Epidermal melanocyte (primary cell): Measurements from ENCODE around the gene KATNIP.
"Not testable (repeated sequence)": the region's sequence is repeated elsewhere in the genome, so short reads cannot be mapped to it uniquely, and the experiment has no call there.

Experiments
- DNase-seq: peaks from one replicate; pipeline ENCODE4 v3.0.0; 2011; ENCODE audit warnings: low spot score; ENCODE audit not compliant: insufficient read length

KATNIP gene

GRCh38 chr16:27534256-27534655, 15.7 kb upstream of the KATNIP start:
- no peak for DNase-seq

GRCh38 chr16:27538528-27538927, 11.4 kb upstream of the KATNIP start:
- no peak for DNase-seq

- no peak for DNase-seq
Observed at GRCh38 chr16:27539120-27539519, 10.8 kb upstream of the KATNIP start.

GRCh38 chr16:27539636-27540035, 10.3 kb upstream of the KATNIP start:
- DNase-seq = no peak

- no peak for DNase-seq
Observed at GRCh38 chr16:27543801-27544200, 6.1 kb upstream of the KATNIP start.

GRCh38 chr16:27544671-27545070, 5.3 kb upstream of the KATNIP start:
- DNase-seq = no peak

- peak; percentile 69 for DNase-seq
Observed at GRCh38 chr16:27547134-27547533, 2.8 kb upstream of the KATNIP start.

- DNase-seq = no peak
Observed at GRCh38 chr16:27547851-27548250, 2.1 kb upstream of the KATNIP start.

GRCh38 chr16:27549464-27549745, 539 bp upstream of the KATNIP start:
- DNase-seq = no peak

GRCh38 chr16:27550582-27550920, 607 bp downstream of the KATNIP start:
- no peak for DNase-seq

GRCh38 chr16:27551036-27551435, 1.1 kb downstream of the KATNIP start:
- no peak for DNase-seq

- no peak for DNase-seq
Observed at GRCh38 chr16:27556471-27556870, 6.5 kb downstream of the KATNIP start.

- no peak for DNase-seq
Observed at GRCh38 chr16:27558434-27558833, 8.5 kb downstream of the KATNIP start.

- DNase-seq = no peak
Observed at GRCh38 chr16:27558932-27559331, 9.0 kb downstream of the KATNIP start.

- no peak for DNase-seq
Observed at GRCh38 chr16:27561216-27561615, 11.3 kb downstream of the KATNIP start.

- no peak for DNase-seq
Observed at GRCh38 chr16:27564224-27564623, 14.3 kb downstream of the KATNIP start.

GRCh38 chr16:27566417-27566816, 16.5 kb downstream of the KATNIP start:
- no peak for DNase-seq

GRCh38 chr16:27568077-27568476, 18.1 kb downstream of the KATNIP start:
- no peak for DNase-seq

- not testable (repeated sequence) for DNase-seq
Observed at GRCh38 chr16:27570986-27571385, 21.0 kb downstream of the KATNIP start.

- no peak for DNase-seq
Observed at GRCh38 chr16:27571433-27572326, 21.7 kb downstream of the KATNIP start.

- DNase-seq = no peak
Observed at GRCh38 chr16:27572711-27573110, 22.8 kb downstream of the KATNIP start.

GRCh38 chr16:27576729-27577128, 26.8 kb downstream of the KATNIP start:
- DNase-seq = no peak

GRCh38 chr16:27579087-27579980, 29.4 kb downstream of the KATNIP start:
- no peak for DNase-seq
